Measurements from ENCODE around the gene MAP10.

The MAP10 gene

GRCh38 chr1:232856541-232856940 lies 51.3 kb downstream of the MAP10 start:
- DNase-seq (ENCODE audit: low read depth) = no peak

All from ELR (cell line).